MV-4-11 (cell line): ENCODE results near the gene RHNO1.
A peak's percentile ranks its signal among the peaks of the same experiment; 100 is the strongest.

Experiments
- DNase-seq: peaks from one replicate; lab custom pipeline; 2025; lab: John Stamatoyannopoulos, UW

The RHNO1 gene, protein sequence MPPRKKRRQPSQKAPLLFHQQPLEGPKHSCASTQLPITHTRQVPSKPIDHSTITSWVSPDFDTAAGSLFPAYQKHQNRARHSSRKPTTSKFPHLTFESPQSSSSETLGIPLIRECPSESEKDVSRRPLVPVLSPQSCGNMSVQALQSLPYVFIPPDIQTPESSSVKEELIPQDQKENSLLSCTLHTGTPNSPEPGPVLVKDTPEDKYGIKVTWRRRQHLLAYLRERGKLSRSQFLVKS

GRCh38 chr12:2877047-2877952, at the start of gene RHNO1, which contains the start of gene FOXM1:
RHNO1 (plus strand) TSS chr12:2877223; CDS start chr12:2885367, 8,144 bp downstream.
FOXM1 (minus strand) TSS chr12:2877174; CDS start chr12:2874478, 2,696 bp downstream.
- DNase-seq, result peak; percentile 76

- DNase-seq, result no peak
Observed at GRCh38 chr12:2829275-2829674, 47.7 kb upstream of the RHNO1 start.

DNA sequence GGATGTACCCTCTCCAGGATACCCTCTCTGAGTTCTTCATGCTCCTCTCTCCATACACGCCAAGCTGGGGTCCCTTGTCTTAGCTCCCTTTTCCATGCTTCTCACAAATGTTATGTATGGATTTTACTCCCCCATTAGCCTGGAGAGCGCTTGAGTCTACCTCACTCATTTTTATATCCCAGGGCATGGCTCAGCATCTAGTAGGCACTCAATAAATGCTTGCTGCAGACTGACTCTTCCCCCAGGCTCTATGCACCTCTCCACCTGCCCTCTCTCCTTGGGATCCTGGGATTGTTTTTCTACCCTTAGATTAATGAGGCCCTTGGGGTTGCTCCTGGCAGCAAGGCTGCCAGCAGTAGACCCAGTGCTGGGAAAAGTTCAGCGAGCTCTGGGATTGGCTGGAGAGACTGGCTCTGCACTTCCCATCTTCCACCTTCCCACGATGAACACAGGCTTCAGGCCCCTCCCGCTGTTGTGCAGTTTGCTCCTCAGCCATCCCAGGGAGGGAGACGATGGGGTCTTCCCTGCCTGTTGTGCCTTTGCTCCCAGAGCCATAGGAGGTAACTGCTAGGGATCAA, 44.4 kb upstream of the RHNO1 start:
- no peak for DNase-seq

DNA sequence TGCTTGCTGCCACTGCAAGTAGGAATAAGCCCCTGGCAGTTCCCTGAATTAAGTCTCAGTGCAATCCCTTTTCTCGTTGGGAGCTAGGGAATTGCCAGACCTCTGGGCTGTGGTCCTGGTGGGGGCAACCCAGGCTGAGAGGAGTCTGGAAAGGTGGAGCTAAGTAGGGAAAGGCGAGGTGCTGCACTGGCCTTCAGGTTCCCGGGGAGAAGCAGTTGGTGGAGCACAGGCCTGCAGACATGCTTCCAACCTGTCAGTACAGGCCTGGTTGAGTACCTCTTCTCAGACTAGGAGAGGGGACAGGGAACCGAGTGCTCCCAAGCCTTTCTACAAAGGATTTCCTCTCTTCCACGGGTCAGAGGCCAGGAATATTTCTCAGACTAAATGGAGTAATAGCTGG, 43.7 kb upstream of the RHNO1 start:
- DNase-seq, result no peak

DNA sequence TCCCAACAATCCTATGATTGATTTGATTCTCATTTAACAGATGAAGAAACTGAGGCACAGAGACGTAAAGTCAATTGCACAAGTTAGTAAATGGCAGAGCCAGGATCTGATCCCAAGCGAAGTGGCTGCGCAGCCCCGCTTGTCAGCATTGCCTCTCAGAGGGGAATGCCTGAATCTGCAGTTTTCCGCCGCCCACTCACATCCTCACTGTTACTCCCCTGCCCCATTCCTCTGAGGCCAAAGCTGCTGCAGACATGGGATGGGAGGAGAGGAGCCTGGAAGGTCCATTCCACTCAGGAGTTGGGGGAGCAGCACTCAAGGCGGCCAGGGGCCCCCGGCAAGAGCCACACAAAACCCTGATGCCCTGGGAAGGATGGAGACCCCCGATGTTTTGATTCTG, 43.2 kb upstream of the RHNO1 start:
- DNase-seq, result no peak

DNA sequence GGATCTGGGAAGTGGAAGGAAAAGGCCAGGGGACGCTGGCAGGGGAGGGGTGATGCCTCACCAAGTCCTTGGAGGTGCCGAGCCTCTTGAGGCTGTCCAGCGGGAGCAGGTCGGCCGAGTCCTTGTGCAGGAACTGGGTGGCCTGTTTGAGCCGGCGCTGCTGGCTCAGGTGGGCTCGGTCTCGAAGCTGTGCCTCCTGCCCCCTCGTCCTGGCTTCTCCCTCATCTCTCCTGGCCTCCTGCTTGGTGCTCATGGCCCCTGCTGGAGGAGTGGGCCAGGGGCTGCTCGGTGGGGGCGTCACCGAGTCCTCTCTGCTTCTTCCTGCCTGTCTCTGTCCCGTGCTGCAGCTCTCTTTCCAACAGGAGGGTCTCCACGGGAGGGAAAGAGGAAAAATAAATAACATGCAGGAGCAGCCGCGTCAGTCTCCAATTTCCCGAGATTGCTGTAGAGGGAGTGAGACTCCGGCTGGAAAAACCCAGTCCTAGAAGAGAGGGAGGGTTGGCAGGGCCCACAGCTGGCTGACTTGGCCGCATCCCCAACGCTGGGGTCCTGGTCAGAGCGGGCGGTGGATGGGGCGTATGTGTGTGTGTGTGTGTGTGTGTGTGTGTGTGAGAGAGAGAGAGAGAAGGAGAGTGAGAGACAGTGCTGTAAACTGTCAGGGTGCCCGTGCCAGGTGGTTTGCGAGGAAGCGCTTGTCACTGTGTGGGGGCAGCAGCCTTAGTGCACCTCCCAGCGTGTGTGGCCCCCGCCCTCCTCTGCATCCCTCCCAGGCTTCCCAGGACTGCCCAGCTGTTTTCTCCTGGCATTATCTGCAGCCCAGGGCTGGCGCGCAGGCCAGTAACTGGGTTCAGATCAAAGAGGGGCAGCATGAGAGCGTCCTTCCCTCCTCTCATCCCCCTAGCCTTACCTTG, 42.2 kb upstream of the RHNO1 start, which contains the start of gene NRIP2:
NRIP2 (minus strand) TSS at position 455 of the 911 bp plus-strand sequence; CDS start at position 403, 52 bp downstream.
- no peak for DNase-seq

- no peak for DNase-seq
Observed at GRCh38 chr12:2835691-2836403, 41.2 kb upstream of the RHNO1 start.

- peak; percentile 87 for DNase-seq
Observed at GRCh38 chr12:2836574-2836973, 40.4 kb upstream of the RHNO1 start.

- DNase-seq, result no peak
Observed at GRCh38 chr12:2841056-2841650, 35.9 kb upstream of the RHNO1 start.

GRCh38 chr12:2842948-2843347, 34.1 kb upstream of the RHNO1 start:
- no peak for DNase-seq

DNA sequence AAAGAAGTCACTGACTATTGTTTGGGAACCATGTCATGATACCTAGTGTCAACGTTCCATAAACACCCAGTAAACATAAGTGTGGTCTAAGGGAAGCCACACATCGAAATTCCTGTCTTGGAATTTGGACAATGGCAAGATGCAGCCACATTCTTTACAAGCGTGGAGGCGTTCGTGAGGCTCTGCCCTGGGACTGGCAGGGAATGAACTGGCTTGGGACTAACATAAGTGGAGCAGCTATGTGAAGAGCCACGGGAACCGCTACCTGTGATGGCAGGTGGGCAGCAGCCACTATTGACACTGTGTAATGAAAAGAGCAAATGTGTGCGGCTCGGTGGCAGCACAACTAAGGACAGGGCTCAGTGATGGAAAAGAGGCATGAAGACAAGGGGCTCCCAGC, 32.2 kb upstream of the RHNO1 start:
- no peak for DNase-seq

DNA sequence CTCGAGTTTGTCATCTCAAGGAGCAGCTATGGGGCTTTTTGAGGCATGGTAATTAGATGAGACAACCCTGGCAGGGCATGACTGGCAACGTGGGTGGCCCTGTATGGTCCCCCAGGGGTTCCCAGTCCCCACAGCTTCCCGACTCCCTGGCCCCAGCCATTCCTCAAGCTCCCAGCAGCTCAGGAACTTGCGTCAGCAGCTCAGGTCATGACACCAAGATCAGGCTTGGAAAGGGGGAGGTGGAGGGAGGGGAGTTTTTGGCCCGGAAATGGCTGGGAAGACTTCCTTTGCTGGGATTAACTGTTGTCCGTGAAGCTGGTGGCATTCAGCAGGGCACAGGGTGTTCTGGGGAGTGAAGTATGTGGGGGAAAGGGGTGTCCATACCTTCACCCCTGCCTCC, 31.7 kb upstream of the RHNO1 start:
- DNase-seq, result no peak

DNA sequence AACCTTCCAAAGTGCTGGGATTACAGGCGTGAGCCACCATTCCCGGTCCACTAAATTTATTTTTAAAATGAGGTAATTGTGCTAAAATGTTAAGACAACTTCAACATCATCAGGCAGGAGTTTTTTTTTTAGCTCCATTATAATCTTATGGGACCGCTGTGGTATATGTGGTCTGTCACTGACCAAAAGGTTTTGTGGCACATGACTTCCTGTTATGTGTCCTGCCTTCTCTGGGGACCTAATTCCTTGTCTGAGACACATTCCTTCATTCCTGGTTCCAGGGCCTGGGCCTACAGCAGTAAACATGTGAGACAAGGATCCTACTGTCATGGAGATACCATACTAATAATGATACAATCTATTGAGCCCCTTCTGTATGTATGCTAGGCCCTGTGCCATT, 25.1 kb upstream of the RHNO1 start:
- peak; percentile 55 for DNase-seq

DNA sequence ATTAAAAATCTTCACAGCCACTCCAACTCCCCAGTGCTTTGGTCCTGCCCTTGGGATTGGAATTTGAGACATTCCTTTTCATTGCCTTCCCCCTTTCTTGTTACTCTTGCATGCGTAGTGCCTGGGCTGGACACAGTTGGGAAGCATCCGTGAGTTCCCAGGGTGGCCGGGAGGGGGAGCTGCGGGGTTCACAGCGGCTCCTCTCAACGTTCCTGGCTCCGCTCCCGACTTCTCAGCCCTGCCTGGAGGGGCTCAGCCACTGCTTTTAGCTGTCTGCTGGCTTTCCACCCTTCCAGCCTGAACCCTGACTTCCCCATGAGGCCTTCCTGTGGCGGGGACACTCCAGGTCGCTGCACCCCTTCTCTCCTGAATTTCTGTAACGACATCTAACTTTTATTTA, 23.4 kb upstream of the RHNO1 start:
- DNase-seq, result peak; percentile 3

- DNase-seq, result no peak
Observed at GRCh38 chr12:2854669-2855453, 22.2 kb upstream of the RHNO1 start.

DNA sequence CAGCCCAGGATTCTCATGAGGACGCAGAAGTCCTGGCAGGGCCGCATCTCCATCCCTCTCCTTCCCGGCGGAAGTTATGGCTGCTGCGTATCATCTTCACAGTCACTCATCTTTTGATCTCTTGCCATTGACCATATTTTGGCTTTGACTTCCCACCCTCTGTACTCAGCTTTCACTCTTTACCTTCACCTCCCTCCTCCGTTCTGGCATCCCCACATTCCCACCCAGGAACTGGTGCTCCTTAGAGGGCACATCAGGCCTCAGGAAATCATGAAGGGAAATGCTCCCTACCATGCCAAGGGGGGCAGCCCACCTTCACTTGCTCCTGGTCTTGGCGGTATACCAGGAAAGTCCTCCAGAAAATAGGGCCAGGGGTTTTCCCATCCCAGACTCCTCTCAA, 21.5 kb upstream of the RHNO1 start:
- no peak for DNase-seq

DNA sequence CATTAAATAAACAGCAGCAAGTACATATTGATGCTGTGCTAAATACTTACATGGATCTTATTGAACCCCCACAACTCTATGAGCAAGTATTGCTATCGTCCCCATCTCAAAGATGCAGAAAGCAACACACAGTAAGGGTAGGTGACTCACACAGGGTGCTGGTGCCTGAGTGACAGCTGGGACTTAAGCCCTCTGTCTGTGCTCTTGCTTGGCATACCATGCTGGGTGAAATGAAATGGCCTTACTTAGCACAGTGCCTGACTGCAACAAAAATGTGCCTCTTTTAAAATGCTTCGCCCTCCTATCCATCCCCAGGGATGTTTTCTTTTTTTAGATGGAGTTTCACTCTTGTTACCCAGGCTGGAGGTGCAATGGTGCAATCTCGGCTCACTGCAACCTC, 21.0 kb upstream of the RHNO1 start:
- DNase-seq, result no peak

GRCh38 chr12:2857021-2857431, 20.0 kb upstream of the RHNO1 start, which contains the start of gene TEX52:
TEX52 (minus strand) TSS chr12:2857039; CDS start chr12:2857026, 13 bp downstream.
- no peak for DNase-seq

DNA sequence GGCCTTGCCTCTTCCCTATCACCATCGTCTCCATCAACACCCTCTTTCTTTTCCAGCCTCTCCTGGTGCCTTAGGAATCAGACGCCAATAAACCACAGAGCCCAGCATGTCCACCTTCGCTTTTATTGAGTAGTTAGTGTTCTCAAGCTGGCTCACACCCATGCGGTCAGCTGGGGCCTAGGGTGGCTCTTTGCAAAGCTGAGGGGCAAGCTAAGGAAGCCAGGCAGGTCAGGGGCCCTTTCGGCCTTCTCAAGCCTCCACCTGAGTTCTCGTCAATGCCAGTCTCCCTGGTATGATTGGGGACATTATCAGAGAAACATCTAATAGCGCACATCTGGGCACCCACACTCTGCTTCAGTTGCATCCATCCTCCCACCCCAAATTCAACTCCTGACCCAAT, 19.4 kb upstream of the RHNO1 start:
- no peak for DNase-seq

DNA sequence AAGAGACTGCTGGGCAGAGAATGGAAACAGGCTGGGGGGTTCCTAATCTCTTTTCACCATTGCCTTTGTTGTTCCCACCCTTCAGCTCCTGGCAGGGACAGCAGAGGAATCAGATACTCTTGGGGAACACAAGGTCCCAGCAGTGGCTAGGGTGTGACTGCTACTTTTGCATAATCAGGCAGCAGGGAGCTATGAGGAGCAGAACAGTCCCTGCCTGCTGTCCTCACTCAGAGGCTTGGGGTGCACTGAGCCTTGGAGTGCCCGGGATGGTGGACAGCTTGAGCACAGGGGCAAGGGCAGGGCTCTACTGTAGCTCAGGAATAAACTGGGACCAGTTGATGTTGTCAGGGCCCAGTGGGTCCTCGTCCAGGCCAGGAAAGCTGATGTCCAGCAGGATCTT, 18.7 kb upstream of the RHNO1 start:
- DNase-seq, result no peak
